Activated CD8-positive, alpha-beta memory T cell treated with anti-CD3 and anti-CD28 coated beads for 24 hours (primary cell): ENCODE data around the gene ZNF777.
A peak's percentile ranks its signal among the peaks of the same experiment; 100 is the strongest.
"Not testable (repeated sequence)": the region's sequence is repeated elsewhere in the genome, so short reads cannot be mapped to it uniquely, and the experiment has no call there.

Experiments
- DNase-seq: peaks from one replicate; pipeline ENCODE4 v3.0.0-alpha.2; 2020

Gene ZNF777

GRCh38 chr7:149460493-149461277, at the start of gene ZNF777:
TSS of gene ZNF777 (minus strand) at chr7:149461062. CDS start at chr7:149456022, 5,040 bp downstream.
- DNase-seq, result peak; percentile 90

GRCh38 chr7:149510248-149510647, 49.4 kb upstream of the ZNF777 start:
- DNase-seq, result no peak

GRCh38 chr7:149509774-149510173, 48.9 kb upstream of the ZNF777 start:
- DNase-seq, result no peak

GRCh38 chr7:149505551-149505950, 44.7 kb upstream of the ZNF777 start:
- no peak for DNase-seq

GRCh38 chr7:149501651-149502050, 40.8 kb upstream of the ZNF777 start:
- no peak for DNase-seq

GRCh38 chr7:149500910-149501309, 40.0 kb upstream of the ZNF777 start:
- no peak for DNase-seq

GRCh38 chr7:149500201-149500600, 39.3 kb upstream of the ZNF777 start:
- no peak for DNase-seq

GRCh38 chr7:149498811-149499210, 37.9 kb upstream of the ZNF777 start:
- DNase-seq, result no peak

- DNase-seq, result peak; percentile 90
These were observed 36.8 kb upstream of the ZNF777 start, which contains the start of gene ZNF746 for GRCh38 chr7:149497467-149498261. TSS of gene ZNF746 (minus strand) at chr7:149497809. CDS start at chr7:149497536, 273 bp downstream.

- peak; percentile 84 for DNase-seq
These were observed 36.0 kb upstream of the ZNF777 start for GRCh38 chr7:149496642-149497391.

- DNase-seq, result no peak
These were observed 35.2 kb upstream of the ZNF777 start for GRCh38 chr7:149495785-149496641.

- DNase-seq, result no peak
These were observed 34.0 kb upstream of the ZNF777 start for GRCh38 chr7:149494738-149495368.

- not testable (repeated sequence) for DNase-seq
These were observed 33.1 kb upstream of the ZNF777 start for GRCh38 chr7:149493975-149494374.

GRCh38 chr7:149493366-149493765, 32.5 kb upstream of the ZNF777 start:
- DNase-seq, result no peak

- no peak for DNase-seq
These were observed 29.4 kb upstream of the ZNF777 start for GRCh38 chr7:149490083-149490760.

- no peak for DNase-seq
These were observed 28.6 kb upstream of the ZNF777 start for GRCh38 chr7:149489391-149490024.

- no peak for DNase-seq
These were observed 18.7 kb upstream of the ZNF777 start for GRCh38 chr7:149479568-149479967.

- DNase-seq, result no peak
These were observed 17.9 kb upstream of the ZNF777 start for GRCh38 chr7:149478754-149479153.

GRCh38 chr7:149477494-149478443, 16.9 kb upstream of the ZNF777 start:
- DNase-seq, result peak; percentile 33
